HCT116 (cell line): ENCODE measurements around the gene MRGPRE. TPM values are rescaled to one million over a fixed set of nuclear protein-coding genes. Genes with fewer than 3 reads are reported as not detected.

Experiments used
- ATAC-seq: fragments of 200-7000 bp; cut with Tn5 transposase; 2 replicates; pipeline ENCODE4 v1.9.1; 2020; ENCODE audit warnings: mild to moderate bottlenecking, moderate library complexity
- BruUV-seq: library from RNA; stranded (reverse); fragments of 400-500 nt; replicated peaks from 2 replicates; lab custom pipeline; 2021; lab: Mats Ljungman, UMichigan
- CTCF ChIA-PET: fragments of 300-600 bp; sonication (Branson Sonifier 250); formaldehyde crosslinking; loops from one replicate; lab custom pipeline; 2021; ENCODE audit warnings: antibody characterized with exemption; lab: Charles Lee
- POLR2A ChIA-PET: fragments of 300-600, 350-600 bp; sonication (Branson Sonifier 250); formaldehyde crosslinking; loops from one replicate; lab custom pipeline; 2021; ENCODE audit warnings: antibody characterized with exemption; lab: Charles Lee
- RAD21 ChIA-PET, 2 experiments: fragments of 300-600 bp; sonication (Branson Sonifier 250); formaldehyde crosslinking; loops; one replicate each; lab custom pipeline; 2023; ENCODE audit warnings: low total read pairs in 2 of 2; ENCODE audit not compliant: uncharacterized antibody in 2 of 2, unreplicated experiment in 2 of 2, low non-redundant PET in 1 of 2; lab: Charles Lee
- DNase-seq: peaks from one replicate; pipeline ENCODE4 v3.0.0-alpha.2; 2010; ENCODE audit warnings: low read depth, low spot score
- H2AFZ ChIP-seq: fragments of 200-600 bp; shearing (Covaris generic), sonication (generic); 2 replicates; pipeline ENCODE4 v1.6.1; 2017; ENCODE audit warnings: low read depth, mixed run types, mixed read lengths, antibody characterized with exemption, low read length; ENCODE audit not compliant: poor library complexity, severe bottlenecking
- H3K27ac ChIP-seq: 2 replicates; pipeline ENCODE4 v1.5.1; 2012; ENCODE audit warnings: low read depth, low read length
- H3K27me3 ChIP-seq: fragments of 200-600 bp; sonication (generic); 2 replicates; pipeline ENCODE4 v1.6.1; 2016; ENCODE audit warnings: mixed run types, low read length, mixed read lengths; ENCODE audit not compliant: insufficient read depth
- H3K36me3 ChIP-seq, 2 experiments: fragments of 200-500 bp in 1 of 2; fragments of 200-600 bp in 1 of 2; sonication (Bioruptor generic) in 1 of 2; sonication (generic) in 1 of 2; 2 replicates each; pipeline versions ENCODE4 v1.5.1 to v1.6.1; 2014 to 2016; ENCODE audit warnings: low read length in 2 of 2, inconsistent platforms in 1 of 2, mixed read lengths in 1 of 2, mixed run types in 1 of 2; ENCODE audit not compliant: insufficient read depth in 2 of 2, control insufficient read depth in 1 of 2
- H3K4me1 ChIP-seq, 2 experiments: fragments of 200-600 bp in 1 of 2; sonication (generic) in 1 of 2; 2 replicates each; pipeline versions ENCODE4 v1.5.1 to v1.6.1; 2012 to 2017; ENCODE audit warnings: low read length in 2 of 2, inconsistent platforms in 1 of 2, mild to moderate bottlenecking in 1 of 2, mixed read lengths in 1 of 2, mixed run types in 1 of 2, moderate library complexity in 1 of 2; ENCODE audit not compliant: insufficient read depth in 2 of 2, control insufficient read depth in 1 of 2
- H3K4me2 ChIP-seq: fragments of 200-600 bp; sonication (generic); 2 replicates; pipeline ENCODE4 v1.6.1; 2017; ENCODE audit warnings: mixed run types, low read length, mixed read lengths
- H3K4me3 ChIP-seq, 2 experiments: fragments of 200-600 bp in 1 of 2; sonication (generic) in 1 of 2; replicated peaks in 1 of 2; 2 replicates each; pipeline ENCODE4 v1.5.1; 2011 to 2016; ENCODE audit warnings: low read length in 2 of 2, control low read depth in 1 of 2, low read depth in 1 of 2, mild to moderate bottlenecking in 1 of 2, mixed read lengths in 1 of 2, mixed run types in 1 of 2
- H3K79me2 ChIP-seq: fragments of 200-600 bp; sonication (generic); 2 replicates; pipeline ENCODE4 v1.6.1; 2017; ENCODE audit warnings: mild to moderate bottlenecking, mixed run types, low read length, moderate library complexity, mixed read lengths; ENCODE audit not compliant: insufficient read depth
- H3K9ac ChIP-seq: fragments of 200-600 bp; sonication (generic); 2 replicates; pipeline ENCODE4 v1.6.1; 2016; ENCODE audit warnings: low read length, mixed read lengths
- H3K9me2 ChIP-seq: fragments of 200-600 bp; sonication (generic), shearing (Covaris generic); 2 replicates; pipeline ENCODE4 v1.6.1; 2017; ENCODE audit warnings: mixed run types, mild to moderate bottlenecking, moderate library complexity; ENCODE audit not compliant: insufficient read depth
- H3K9me3 ChIP-seq, 2 experiments: fragments of 200-500 bp in 1 of 2; fragments of 200-600 bp in 1 of 2; sonication (Bioruptor generic) in 1 of 2; sonication (generic) in 1 of 2; 2 replicates each; pipeline ENCODE4 v1.6.1; 2014 to 2017; ENCODE audit warnings: low read length in 2 of 2, mixed read lengths in 2 of 2, inconsistent platforms in 1 of 2, low read depth in 1 of 2, mild to moderate bottlenecking in 1 of 2, mixed run types in 1 of 2, moderate library complexity in 1 of 2; ENCODE audit not compliant: control insufficient read depth in 1 of 2, insufficient read depth in 1 of 2
- H4K20me1 ChIP-seq: fragments of 200-600 bp; sonication (generic), shearing (Covaris generic); 2 replicates; pipeline ENCODE4 v1.6.1; 2017; ENCODE audit warnings: mixed run types, mild to moderate bottlenecking, moderate library complexity; ENCODE audit not compliant: insufficient read depth
- CBX3 ChIP-seq: IDR thresholded peaks from 2 replicates; pipeline ENCODE4 v1.6.1; 2012; ENCODE audit warnings: low read depth
- EGR1 ChIP-seq: IDR thresholded peaks from 2 replicates; pipeline ENCODE4 v1.6.1; 2012; ENCODE audit warnings: low read depth
- ELF1 ChIP-seq: IDR thresholded peaks from 2 replicates; pipeline ENCODE4 v1.6.1; 2012; ENCODE audit warnings: low read depth, borderline replicate concordance
- EZH2 ChIP-seq: fragments of 200-600 bp; sonication (generic); IDR thresholded peaks from 2 replicates; pipeline ENCODE4 v1.6.1; 2017; ENCODE audit warnings: antibody characterized with exemption, mixed run types
- EZH2phosphoT487 ChIP-seq: fragments of 200-600 bp; IDR thresholded peaks from 2 replicates; pipeline ENCODE4 v1.6.1; 2018; ENCODE audit warnings: antibody characterized with exemption, borderline replicate concordance
- JUND ChIP-seq: IDR thresholded peaks from 2 replicates; pipeline ENCODE4 v1.6.1; 2012
- POLR2A ChIP-seq: IDR thresholded peaks from 2 replicates; pipeline ENCODE4 v1.7.0; 2011; ENCODE audit warnings: borderline replicate concordance; ENCODE audit not compliant: insufficient read depth, insufficient read length; ENCODE audit errors: extremely low read depth
- POLR2AphosphoS5 ChIP-seq: IDR thresholded peaks from 2 replicates; pipeline ENCODE4 v1.6.1; 2011; ENCODE audit warnings: mild to moderate bottlenecking, low read depth, low read length, moderate library complexity
- SIN3A ChIP-seq: IDR thresholded peaks from 2 replicates; pipeline ENCODE4 v1.6.1; 2012; ENCODE audit warnings: low read depth
- SP1 ChIP-seq: IDR thresholded peaks from 2 replicates; pipeline ENCODE4 v1.6.1; 2012; ENCODE audit warnings: low read depth
- TCF7L2 ChIP-seq: IDR thresholded peaks from 2 replicates; pipeline ENCODE4 v1.7.0; 2011; ENCODE audit warnings: borderline replicate concordance, inconsistent platforms; ENCODE audit not compliant: insufficient read depth, insufficient read length; ENCODE audit errors: extremely low read depth
- ZNF274 ChIP-seq: fragments of 200-500 bp; sonication (Bioruptor generic); IDR thresholded peaks from 2 replicates; pipeline ENCODE4 v1.6.1; 2014; ENCODE audit warnings: mild to moderate bottlenecking, low read depth, low read length, inconsistent platforms
- intact Hi-C: fragments of 100-400 bp; cut with micrococcal nuclease; formaldehyde crosslinking; loops from 2 replicates; pipeline ENCODE4 v1.10.0; 2022
- total RNA-seq: library from RNA; stranded (reverse); gene quantifications from one replicate; pipeline ENCODE4 v1.2.1, GENCODE V29; 2021; ENCODE audit not compliant: unreplicated experiment
- TF ChIP-seq, protein P1 (sequence below): IDR thresholded peaks from 2 replicates; pipeline ENCODE4 v1.6.1; 2012
- TF ChIP-seq, protein P2 (sequence below): IDR thresholded peaks from 2 replicates; pipeline ENCODE4 v1.6.1; 2012

MRGPRE gene
- total RNA-seq, 1 experiment from 2014 or later: not detected

- Histone ChIP-seq H3K79me2 (no peaks in the 10 kb centered on the region), H3K9ac (no peak overlapping the region), H3K4me1 (no peaks in the 10 kb centered on the region), H3K27me3 (peaks cover 22% of the 10 kb centered on the region; the same call in 1 of the 2 replicates), H3K4me3 (no peak overlapping the region), H3K27ac (no peak overlapping the region), H4K20me1 (no peaks in the 10 kb centered on the region), H3K4me2 (no peak overlapping the region), H3K36me3 (no peaks in the 10 kb centered on the region), H3K9me2 (no peaks in the 10 kb centered on the region), H2AFZ (no peak overlapping the region)
- no TSS peak for BruUV-seq
- ChIA-PET POLR2A (no interaction called here), RAD21 (no interaction called here), CTCF (no interaction called here)
- intact Hi-C loops: no loop called here
- no peak for DNase-seq
- ATAC-seq: no peak
- TF ChIP-seq, protein P1, sequence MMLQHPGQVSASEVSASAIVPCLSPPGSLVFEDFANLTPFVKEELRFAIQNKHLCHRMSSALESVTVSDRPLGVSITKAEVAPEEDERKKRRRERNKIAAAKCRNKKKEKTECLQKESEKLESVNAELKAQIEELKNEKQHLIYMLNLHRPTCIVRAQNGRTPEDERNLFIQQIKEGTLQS: no peak
- TF ChIP-seq CBX3 (no peak), SP1 (no peak), POLR2AphosphoS5 (no peak), EZH2 (no peak), SIN3A (no peak), ZNF274 (no peak), EZH2phosphoT487 (no peak), ELF1 (no peak), JUND (no peak), TCF7L2 (no peak), EGR1 (no peak), POLR2A (no peak)
- TF ChIP-seq, protein P2, sequence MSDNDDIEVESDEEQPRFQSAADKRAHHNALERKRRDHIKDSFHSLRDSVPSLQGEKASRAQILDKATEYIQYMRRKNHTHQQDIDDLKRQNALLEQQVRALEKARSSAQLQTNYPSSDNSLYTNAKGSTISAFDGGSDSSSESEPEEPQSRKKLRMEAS: no peak
- TF ChIP-seq, all 23 proteins: peak for 0
- no peaks in the 10 kb centered on the region for H3K9me3 ChIP-seq
Measured at GRCh38 chr11:3197878-3198528, 34.2 kb downstream of the MRGPRE start.
